Colon (tissue), 2 donors: ENCODE measurements around the gene SLC25A15.

Experiments
- FAIRE-seq: peaks from 2 replicates; lab custom pipeline; 2012; peaks lifted over from hg19 to GRCh38; lab: Jason Lieb, UNC
- donor health status: control.
- donor health status: control.

The SLC25A15 gene

DNA sequence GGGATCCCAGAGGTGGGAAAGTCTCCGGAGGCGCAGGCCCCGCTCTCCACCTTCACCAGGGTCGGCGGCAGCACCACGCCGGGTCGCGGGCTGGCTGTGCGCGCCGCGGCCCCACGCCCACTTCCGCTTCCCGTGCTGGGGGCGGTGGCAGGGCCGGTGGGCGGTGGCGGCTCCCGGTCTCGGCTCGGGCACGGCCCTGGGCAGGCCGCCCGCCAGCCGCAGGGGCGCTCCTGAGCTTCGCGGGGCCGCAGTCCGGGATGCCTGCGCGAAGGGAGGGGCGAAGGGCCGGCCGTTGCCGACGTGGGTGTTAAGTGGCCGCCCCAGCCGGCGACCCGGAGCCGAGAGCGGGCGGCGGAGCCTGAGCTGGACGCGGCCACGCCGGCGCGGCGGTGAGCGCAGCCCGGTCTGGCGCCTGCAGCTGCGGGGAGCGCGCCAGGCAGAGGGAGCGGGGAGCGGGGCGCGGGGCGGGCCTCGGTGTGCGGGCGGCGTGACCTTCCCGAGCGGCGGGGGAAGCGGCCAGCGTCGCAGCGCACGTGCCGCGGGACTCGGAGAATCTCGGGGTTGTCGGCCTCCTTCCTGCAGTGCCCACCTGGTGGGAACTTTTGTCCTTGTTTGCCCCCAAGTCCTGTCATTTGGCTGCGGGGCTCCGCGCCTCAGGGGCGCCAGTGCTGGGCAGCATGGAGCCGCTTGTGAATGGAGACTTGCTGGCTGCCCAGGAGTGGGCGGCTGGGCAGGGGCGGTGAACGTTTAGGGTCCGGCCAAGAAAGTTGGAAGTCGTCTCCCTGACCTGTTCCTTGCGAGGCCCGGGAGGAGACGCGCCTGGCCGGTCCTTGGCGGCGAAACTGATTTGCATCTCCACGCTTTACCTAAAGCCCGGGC lies at the start of gene SLC25A15:
Gene SLC25A15 (plus strand): TSS at position 337 of the 879 bp plus-strand sequence. CDS start 3,616 bp downstream, outside the sequence.
- FAIRE-seq: no peak

- peak; percentile 94 for FAIRE-seq
These were observed 40.1 kb upstream of the SLC25A15 start for GRCh38 chr13:40749327-40749726.

- peak; percentile 41 for FAIRE-seq
These were observed 34.2 kb upstream of the SLC25A15 start for GRCh38 chr13:40755082-40755700.

GRCh38 chr13:40756042-40756441 lies 33.4 kb upstream of the SLC25A15 start:
- FAIRE-seq: no peak

- no peak for FAIRE-seq
These were observed 30.6 kb upstream of the SLC25A15 start for GRCh38 chr13:40758811-40759210.

DNA sequence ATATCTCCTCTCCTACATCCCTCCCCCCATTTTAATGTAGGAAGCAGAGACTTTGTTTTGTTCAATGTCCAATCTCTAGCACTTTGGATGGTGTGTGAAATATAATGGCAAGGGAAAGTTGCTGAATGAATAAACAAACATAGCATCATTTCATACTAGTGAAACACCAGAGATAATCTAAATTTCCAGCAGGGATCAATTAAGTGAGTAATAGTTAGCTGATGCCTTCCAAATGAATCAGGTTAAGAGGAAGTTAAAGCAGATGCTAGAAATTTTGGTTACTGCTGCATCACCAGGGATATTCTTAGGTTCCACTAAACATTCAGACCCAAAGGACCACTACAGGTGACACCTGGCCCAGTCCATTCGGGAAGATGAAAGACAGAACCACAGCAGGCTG lies 26.6 kb upstream of the SLC25A15 start:
- FAIRE-seq: no peak

- no peak for FAIRE-seq
These were observed 24.6 kb upstream of the SLC25A15 start for GRCh38 chr13:40764587-40765403.

- FAIRE-seq: no peak
These were observed 23.8 kb upstream of the SLC25A15 start for GRCh38 chr13:40765602-40766001.

- FAIRE-seq: no peak
These were observed 19.4 kb upstream of the SLC25A15 start for GRCh38 chr13:40769970-40770369.

DNA sequence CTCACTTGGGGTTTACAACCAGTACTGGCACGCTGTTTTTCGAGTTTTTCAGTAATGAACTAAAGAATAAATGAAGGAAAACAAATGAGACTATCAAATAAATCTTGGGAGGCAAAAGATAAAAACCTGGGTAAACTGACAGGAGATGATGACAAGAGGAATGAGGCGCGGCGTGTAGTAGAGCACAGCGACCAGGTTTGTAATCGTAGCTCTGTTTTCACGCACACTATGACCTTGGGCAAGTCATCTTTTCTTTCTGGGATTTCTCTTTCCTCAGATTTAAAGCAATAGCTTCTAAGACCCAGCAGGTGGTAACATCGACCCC lies 18.8 kb upstream of the SLC25A15 start:
- no peak for FAIRE-seq

DNA sequence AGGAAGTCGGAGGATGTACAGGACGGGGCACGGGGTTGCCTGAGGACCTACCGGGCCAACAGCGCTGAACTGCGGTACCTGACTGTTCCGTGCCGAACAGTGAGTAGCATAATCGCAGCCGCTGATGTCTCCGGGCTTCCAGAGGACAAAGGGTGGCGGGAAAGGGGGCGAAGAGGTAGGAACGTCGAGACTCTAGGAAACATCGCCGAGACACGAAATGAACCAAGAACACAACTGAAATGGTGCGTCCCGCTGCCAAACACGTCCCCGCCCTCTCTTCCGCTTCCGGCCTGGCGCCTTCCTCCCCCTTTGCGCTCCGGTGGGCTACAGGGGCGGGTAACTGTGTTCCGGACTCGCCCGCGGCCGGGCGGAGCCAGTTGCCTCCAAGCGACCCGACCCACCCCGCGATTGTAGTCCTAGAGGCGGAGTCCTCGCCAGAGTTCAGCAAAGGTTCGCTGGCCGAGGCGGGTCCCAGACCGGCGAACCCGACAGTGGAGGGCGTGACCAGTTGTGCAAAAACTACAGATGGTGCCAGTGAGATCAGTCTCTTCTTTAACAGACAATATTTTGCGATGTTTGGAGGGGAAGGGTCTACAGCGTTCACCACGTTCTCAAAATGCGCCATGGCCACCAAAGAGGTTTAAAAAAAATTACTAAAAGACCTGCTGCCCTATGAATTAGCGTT lies 18.3 kb upstream of the SLC25A15 start, which contains the start of gene MRPS31:
Gene MRPS31 (minus strand): TSS at position 257 of the 685 bp plus-strand sequence. CDS start 54 bp downstream, at position 203.
- no peak for FAIRE-seq

DNA sequence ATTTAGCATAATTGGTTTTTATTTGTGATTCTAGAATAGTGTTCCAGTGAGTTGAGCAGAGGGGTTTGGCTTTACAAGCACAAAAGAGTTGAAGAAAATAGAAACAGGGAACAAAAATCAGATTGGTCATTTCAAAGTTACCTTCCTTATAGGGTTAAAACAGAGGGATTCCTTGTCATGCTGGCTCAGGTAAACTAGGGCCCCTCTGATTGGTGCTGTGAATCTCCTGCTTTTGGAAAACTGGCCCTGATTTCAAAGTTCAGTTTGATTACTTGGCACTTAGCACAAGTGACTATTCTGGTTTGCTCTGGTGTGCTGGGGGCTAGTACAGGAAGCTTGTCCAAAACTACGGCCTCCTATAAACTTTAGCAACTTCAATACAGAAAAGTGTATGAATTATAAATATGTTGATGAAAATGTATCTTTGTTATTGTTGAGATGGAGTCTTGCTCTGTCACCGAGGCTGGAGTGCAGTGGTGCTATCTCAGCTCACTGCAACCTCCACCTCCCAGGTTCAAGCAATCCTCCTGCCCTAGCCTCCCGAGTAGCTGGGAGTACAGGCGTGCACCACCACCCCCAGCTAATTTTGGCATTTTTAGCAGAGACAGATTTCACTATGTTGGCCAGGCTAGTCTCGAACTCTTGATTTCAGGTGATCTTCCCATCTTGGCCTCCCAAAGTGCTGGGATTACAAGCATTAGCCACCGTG lies 16.5 kb upstream of the SLC25A15 start:
- FAIRE-seq: no peak

DNA sequence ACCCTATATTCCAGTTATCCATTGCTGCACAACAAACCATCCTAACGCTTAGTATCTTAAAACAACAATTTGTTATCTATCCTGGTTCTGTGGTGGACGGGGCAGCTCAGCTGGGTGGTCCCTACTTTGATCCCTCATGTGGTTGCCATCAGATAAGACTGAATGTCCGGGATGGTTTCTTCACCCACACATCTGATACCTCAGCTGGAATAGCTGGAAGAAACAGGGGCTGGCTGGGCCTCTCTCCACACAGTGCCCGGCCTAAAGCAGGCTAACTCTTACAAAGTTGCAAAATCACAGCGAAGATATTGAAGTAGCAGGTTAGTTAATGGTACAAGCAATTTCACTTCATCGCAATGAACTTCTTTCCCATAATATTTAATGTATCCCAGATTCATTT lies 14.7 kb upstream of the SLC25A15 start:
- FAIRE-seq: no peak

DNA sequence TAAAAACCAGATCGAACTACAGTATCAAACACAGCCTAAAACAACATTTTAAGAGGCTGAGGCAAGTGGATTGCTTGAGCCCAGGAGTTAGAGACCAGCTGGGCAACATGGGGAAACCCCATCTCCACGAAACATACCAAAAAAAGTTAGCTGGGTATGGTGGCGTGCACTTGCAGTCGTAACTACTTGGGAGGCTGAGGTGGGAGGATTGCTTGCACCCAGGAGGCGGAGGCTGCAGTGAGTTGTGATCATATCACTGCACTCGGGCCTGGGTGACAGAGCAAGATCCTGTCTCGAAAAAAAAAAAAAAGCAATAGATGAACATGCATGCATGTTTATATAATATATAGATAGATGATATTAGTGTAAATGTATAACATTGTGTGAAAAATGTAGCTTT lies 13.2 kb upstream of the SLC25A15 start:
- FAIRE-seq: no peak

DNA sequence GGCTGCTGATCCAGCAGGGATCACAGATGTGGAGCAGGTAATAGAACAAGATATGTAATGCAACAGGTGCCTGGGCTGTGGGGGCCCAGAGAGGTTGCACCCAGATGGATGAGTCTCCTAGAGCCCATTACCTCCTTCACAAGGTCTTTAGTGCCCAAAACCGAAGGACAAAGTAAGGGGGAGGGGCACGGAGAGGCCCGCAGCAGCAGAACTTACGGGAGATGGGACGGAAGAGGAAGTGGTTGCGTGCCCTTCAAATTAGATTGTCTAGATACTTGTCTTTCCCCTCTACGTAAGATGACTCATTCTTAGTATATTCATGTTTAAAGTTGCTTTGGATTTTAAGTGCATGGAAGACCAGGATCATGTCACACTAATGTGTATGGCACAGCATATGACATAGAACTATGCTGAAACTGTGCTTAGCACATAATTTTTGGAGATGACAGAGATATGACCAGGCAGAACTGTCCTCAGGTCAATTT lies 12.7 kb upstream of the SLC25A15 start:
- no peak for FAIRE-seq

DNA sequence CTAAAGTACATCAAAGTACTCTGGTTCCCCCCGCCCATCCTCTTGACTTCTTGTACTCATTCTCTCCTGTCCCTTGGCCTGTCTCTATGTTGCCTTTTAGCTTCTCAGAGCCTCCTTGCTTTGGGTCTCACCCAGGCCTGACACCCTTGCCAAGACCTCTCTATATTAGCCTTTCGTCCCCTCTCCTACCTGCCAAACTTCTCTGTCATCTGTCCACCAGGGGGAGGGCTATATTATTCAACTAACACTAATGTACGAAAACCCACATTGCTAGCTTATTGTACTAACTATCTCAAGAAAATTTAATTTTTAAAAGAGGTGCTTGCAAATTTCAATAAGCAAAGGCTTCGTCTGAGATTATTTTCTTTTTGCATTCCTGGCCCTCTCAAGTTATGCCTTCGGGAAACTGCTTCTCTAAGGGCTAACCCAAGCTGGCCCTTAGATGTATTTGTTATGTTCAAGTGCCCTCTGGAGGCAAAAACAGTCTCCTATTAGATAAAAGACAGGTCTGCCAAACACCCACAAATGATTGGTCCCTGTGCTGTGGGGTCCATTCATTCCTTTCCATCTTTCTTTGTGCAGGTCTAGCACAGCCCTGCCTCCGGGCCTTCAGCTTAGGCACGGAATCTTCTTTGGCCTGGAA lies 12.1 kb upstream of the SLC25A15 start:
- FAIRE-seq: no peak

- no peak for FAIRE-seq
These were observed 11.6 kb upstream of the SLC25A15 start for GRCh38 chr13:40777809-40778175.

DNA sequence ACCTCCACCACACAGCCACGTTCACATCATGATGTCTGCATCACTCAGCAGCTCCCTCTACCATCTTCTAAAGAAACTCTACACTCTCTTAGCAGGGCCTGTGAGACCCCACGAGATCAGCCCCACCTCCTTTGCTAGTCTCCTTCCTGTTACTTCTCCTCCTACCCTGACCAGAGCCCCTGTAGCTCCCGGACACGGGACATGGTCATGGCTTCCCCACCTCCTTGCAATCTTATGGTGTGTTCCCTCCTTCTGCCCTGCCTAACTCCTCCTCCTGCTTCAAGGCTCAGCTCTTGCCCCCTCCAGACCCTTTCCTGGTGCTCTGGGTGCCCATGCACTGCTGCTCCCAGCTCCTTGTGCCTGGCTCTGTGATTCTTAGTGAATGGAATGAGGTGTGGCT lies 10.4 kb upstream of the SLC25A15 start:
- no peak for FAIRE-seq

GRCh38 chr13:40779796-40780285 lies 9.6 kb upstream of the SLC25A15 start:
- no peak for FAIRE-seq

DNA sequence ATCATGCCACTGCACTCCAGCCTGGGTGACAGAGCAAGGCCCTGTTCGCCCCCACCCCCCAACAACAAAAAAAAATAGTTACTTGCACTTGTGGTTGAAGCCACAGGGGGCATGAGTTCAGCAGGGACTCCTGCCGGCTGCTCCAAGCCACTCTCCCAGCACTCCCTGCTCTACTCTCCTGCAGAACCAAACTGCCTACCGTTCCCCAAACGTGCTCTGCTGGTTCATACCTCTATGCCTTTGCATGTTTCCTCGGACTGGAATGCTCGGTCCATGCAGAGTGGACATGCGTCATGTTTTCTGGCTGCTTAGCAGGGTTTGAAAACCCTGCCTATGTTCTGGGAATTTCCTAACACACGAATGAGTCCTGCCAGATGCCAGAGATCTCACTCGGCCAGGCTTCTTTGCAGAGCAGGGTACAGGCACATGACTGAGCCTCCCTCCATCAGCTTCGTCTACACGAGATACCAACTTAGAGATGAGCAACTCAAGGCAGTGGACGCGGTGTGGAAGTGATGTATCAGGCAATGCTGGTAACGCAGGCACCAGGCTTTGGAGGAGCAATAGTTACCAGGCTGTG lies 8.5 kb upstream of the SLC25A15 start:
- no peak for FAIRE-seq
